DOHH2 (cell line): Measurements from ENCODE around the gene BTRC.
A peak's percentile ranks its signal among the peaks of the same experiment; 100 is the strongest.

Experiments
- CTCF ChIP-seq: fragments of 200-600 bp; sonication (generic); IDR thresholded peaks from one replicate; pipeline ENCODE4 v1.5.1; 2014; ENCODE audit warnings: antibody characterized with exemption, mild to moderate bottlenecking, low read depth, low read length; ENCODE audit not compliant: poor library complexity, severe bottlenecking
- EZH2phosphoT487 ChIP-seq: fragments of 200-600 bp; sonication (generic); IDR thresholded peaks from 2 replicates; pipeline ENCODE4 v1.6.1; 2017; ENCODE audit warnings: borderline replicate concordance, mild to moderate bottlenecking, antibody characterized with exemption, low read length, moderate library complexity, mixed read lengths

GRCh38 chr10:101323495-101323894 lies 30.5 kb upstream of the BTRC start:
- peak; percentile 46 for TF ChIP-seq CTCF
- no peak for TF ChIP-seq EZH2phosphoT487
